Eye (tissue), 1 donor: ENCODE data around the gene SUN2.

Experiments
- DNase-seq: peaks from one replicate; pipeline ENCODE4 v3.0.0-alpha.2; 2015

The SUN2 gene

GRCh38 chr22:38689651-38690050 is 66.1 kb downstream of the SUN2 start:
- DNase-seq = no peak

- DNase-seq = no peak
These were observed 70.0 kb downstream of the SUN2 start for GRCh38 chr22:38685761-38686160.

GRCh38 chr22:38684895-38685294 is 70.9 kb downstream of the SUN2 start:
- DNase-seq = no peak
